Thymus (tissue), 11 donors: Measurements from ENCODE around the gene CDH23. TPM values are rescaled to one million over a fixed set of nuclear protein-coding genes. Genes with fewer than 3 reads are reported as not detected.

Experiments
- DNase-seq, 9 donors: peaks; one replicate each; pipeline ENCODE4 v3.0.0-alpha.2; 2013; ENCODE audit warnings: low spot score in 9 of 9, low read depth in 6 of 9, missing footprints in 1 of 9
- H3K27ac ChIP-seq, 2 donors: one replicate each; pipeline ENCODE4 v1.5.1; 2013; ENCODE audit warnings: control low read depth in 1 of 2, low read depth in 1 of 2, low read length in 1 of 2, mild to moderate bottlenecking in 1 of 2, moderate library complexity in 1 of 2
- H3K27me3 ChIP-seq, 2 donors: one replicate each; pipeline ENCODE4 v1.5.1; 2013; ENCODE audit warnings: low read length in 1 of 2; ENCODE audit not compliant: control insufficient read depth in 2 of 2, insufficient read depth in 1 of 2
- H3K36me3 ChIP-seq, 2 donors: one replicate each; pipeline ENCODE4 v1.5.1; 2013; ENCODE audit warnings: low read length in 1 of 2, mild to moderate bottlenecking in 1 of 2, moderate library complexity in 1 of 2; ENCODE audit not compliant: control insufficient read depth in 2 of 2, insufficient read depth in 2 of 2
- H3K4me1 ChIP-seq, 2 donors: one replicate each; pipeline ENCODE4 v1.5.1; 2013; ENCODE audit warnings: low read length in 2 of 2; ENCODE audit not compliant: control insufficient read depth in 2 of 2, insufficient read depth in 2 of 2
- H3K4me3 ChIP-seq, 2 donors: one replicate each; pipeline ENCODE4 v1.5.1; 2013; ENCODE audit warnings: low read length in 2 of 2, control low read depth in 1 of 2, mild to moderate bottlenecking in 1 of 2
- H3K9me3 ChIP-seq, 2 donors: one replicate each; pipeline ENCODE4 v1.5.1; 2013; ENCODE audit warnings: low read length in 1 of 2, mild to moderate bottlenecking in 1 of 2; ENCODE audit not compliant: control insufficient read depth in 2 of 2, insufficient read depth in 1 of 2
- WGBS: extraction: QIAGEN DNeasy Blood & Tissue Kit; methylation state at CpG from one replicate; pipeline ENCODE4 v1.1.7; 2013; 5-methylcytosine and 5-hydroxymethylcytosine counted together
- polyA plus RNA-seq: library from polyadenylated mRNA; stranded (reverse); fragments of 200-250 nt; gene quantifications from one replicate; pipeline ENCODE4 v1.2.3, GENCODE V29; 2013
- total RNA-seq: library from RNA; stranded (reverse); fragments of 120-200 nt; gene quantifications from one replicate; pipeline ENCODE4 v1.2.4, GENCODE V29; 2013
- donor health status: healthy.

Gene CDH23
- total and polyA plus RNA-seq, 2 donors: 9.1 TPM

GRCh38 chr10:71632200-71632820, 235.6 kb downstream of the CDH23 start:
- WGBS: 97% methylated on average over 6 of the region's 6 CpGs
- Histone ChIP-seq H3K36me3 (no peaks in the 10 kb centered on the region), H3K4me3 (no peak overlapping the region), H3K27ac (no peak overlapping the region), H3K4me1 (no peaks in the 10 kb centered on the region), H3K27me3 (no peaks in the 10 kb centered on the region), H3K9me3 (no peaks in the 10 kb centered on the region)
- no peak for DNase-seq

- no peak for DNase-seq
Observed at GRCh38 chr10:71632896-71633600, 236.3 kb downstream of the CDH23 start.

GRCh38 chr10:71633920-71634319, 237.2 kb downstream of the CDH23 start:
- WGBS: 97% methylated on average over 4 of the region's 4 CpGs
- Histone ChIP-seq H3K9me3 (no peaks in the 10 kb centered on the region), H3K4me1 (peaks cover 0 to 3% of the 10 kb centered on the region in 2 donors), H3K4me3 (no peak overlapping the region), H3K36me3 (no peaks in the 10 kb centered on the region), H3K27me3 (peaks cover 0 to 5% of the 10 kb centered on the region in 2 donors), H3K27ac (no peak overlapping the region)
- no peak for DNase-seq

More at GRCh38 chr10:71632896-71633600, 236.3 kb downstream of the CDH23 start:
- no peaks in the 10 kb centered on the region for H3K9me3 ChIP-seq
- H3K27me3 ChIP-seq: no peaks in the 10 kb centered on the region
- H3K27ac ChIP-seq: no peak overlapping the region
- WGBS: 96% methylated on average over 10 of the region's 10 CpGs
- H3K4me1 ChIP-seq: peaks cover 0 to under 1% of the 10 kb centered on the region in 2 donors
- no peak overlapping the region for H3K4me3 ChIP-seq
- no peaks in the 10 kb centered on the region for H3K36me3 ChIP-seq

GRCh38 chr10:71634531-71635164, 237.9 kb downstream of the CDH23 start:
- Histone ChIP-seq H3K4me3 (no peak overlapping the region), H3K36me3 (no peaks in the 10 kb centered on the region), H3K4me1 (peaks cover 0 to 3% of the 10 kb centered on the region in 2 donors), H3K9me3 (no peaks in the 10 kb centered on the region), H3K27me3 (peaks cover 0 to 8% of the 10 kb centered on the region in 2 donors), H3K27ac (no peak overlapping the region)
- DNase-seq: no peak
- WGBS: 88% methylated on average over 5 of the region's 5 CpGs

GRCh38 chr10:71635251-71635866, 238.6 kb downstream of the CDH23 start:
- no peaks in the 10 kb centered on the region for H3K36me3 ChIP-seq
- peaks cover 0 to 3% of the 10 kb centered on the region in 2 donors for H3K4me1 ChIP-seq
- H3K27ac ChIP-seq: no peak overlapping the region
- WGBS: 95% methylated on average over 13 of the region's 13 CpGs
- H3K9me3 ChIP-seq: no peaks in the 10 kb centered on the region
- DNase-seq: no peak
- H3K27me3 ChIP-seq: peaks cover 0 to 8% of the 10 kb centered on the region in 2 donors
- no peak overlapping the region for H3K4me3 ChIP-seq

GRCh38 chr10:71635867-71636266, 239.1 kb downstream of the CDH23 start:
- Histone ChIP-seq H3K4me1 (peaks cover 0 to 3% of the 10 kb centered on the region in 2 donors), H3K36me3 (no peaks in the 10 kb centered on the region), H3K9me3 (no peaks in the 10 kb centered on the region), H3K4me3 (no peak overlapping the region), H3K27me3 (peaks cover 0 to 8% of the 10 kb centered on the region in 2 donors), H3K27ac (no peak overlapping the region)
- DNase-seq: no peak
- 98% methylated on average over 5 of the region's 5 CpGs for WGBS

GRCh38 chr10:71636588-71636987, 239.9 kb downstream of the CDH23 start:
- Histone ChIP-seq H3K36me3 (no peaks in the 10 kb centered on the region), H3K27me3 (peaks cover 0 to 8% of the 10 kb centered on the region in 2 donors), H3K4me3 (no peak overlapping the region), H3K27ac (no peak overlapping the region), H3K9me3 (no peaks in the 10 kb centered on the region), H3K4me1 (peaks cover 0 to 3% of the 10 kb centered on the region in 2 donors)
- 88% methylated on average over 5 of the region's 5 CpGs for WGBS
- no peak for DNase-seq

GRCh38 chr10:71637305-71637704, 240.6 kb downstream of the CDH23 start:
- no peak for DNase-seq
- Histone ChIP-seq H3K27me3 (peaks cover 0 to 8% of the 10 kb centered on the region in 2 donors), H3K4me1 (peaks cover 0 to 3% of the 10 kb centered on the region in 2 donors), H3K27ac (no peak overlapping the region), H3K4me3 (no peak overlapping the region), H3K36me3 (no peaks in the 10 kb centered on the region), H3K9me3 (no peaks in the 10 kb centered on the region)
- 97% methylated on average over 2 of the region's 2 CpGs for WGBS
